HAP-1 (cell line): Measurements from ENCODE around the gene BTBD1.
"Not testable (repeated sequence)": the region's sequence is repeated elsewhere in the genome, so short reads cannot be mapped to it uniquely, and the experiment has no call there.

Experiments used
- DNase-seq, 2 experiments: peaks; one replicate each; pipeline ENCODE4 v3.0.0-alpha.2; 2016 to 2020; ENCODE audit warnings: low spot score in 2 of 2
- H3K27me3 ChIP-seq: fragments of 250-450 bp; sonication (Bioruptor Pico); 2 replicates; pipeline ENCODE4 v1.5.1; 2020; ENCODE audit warnings: low read depth, mild to moderate bottlenecking, moderate library complexity
- H3K36me3 ChIP-seq: fragments of 250-450 bp; sonication (Bioruptor Pico); replicated peaks from 2 replicates; pipeline ENCODE4 v1.5.1; 2020; ENCODE audit warnings: mild to moderate bottlenecking
- H3K4me1 ChIP-seq: fragments of 250-450 bp; sonication (Bioruptor Pico); 2 replicates; pipeline ENCODE4 v1.5.1; 2020; ENCODE audit warnings: mild to moderate bottlenecking
- H3K4me3 ChIP-seq: fragments of 250-450 bp; sonication (Bioruptor Pico); 2 replicates; pipeline ENCODE4 v1.5.1; 2020; ENCODE audit warnings: mild to moderate bottlenecking, moderate library complexity
- H3K9me3 ChIP-seq: fragments of 250-450 bp; sonication (Bioruptor Pico); 2 replicates; pipeline ENCODE4 v1.5.1; 2020; ENCODE audit warnings: mild to moderate bottlenecking, moderate library complexity
- in situ Hi-C: fragments of 300-500 bp; cut with MboI; formaldehyde crosslinking; loops from 3 replicates; pipeline ENCODE4 v1.14.3; 2020; ENCODE audit warnings: low sequenced_read_pairs, inconsistent platforms, mixed read lengths

The BTBD1 gene

DNA sequence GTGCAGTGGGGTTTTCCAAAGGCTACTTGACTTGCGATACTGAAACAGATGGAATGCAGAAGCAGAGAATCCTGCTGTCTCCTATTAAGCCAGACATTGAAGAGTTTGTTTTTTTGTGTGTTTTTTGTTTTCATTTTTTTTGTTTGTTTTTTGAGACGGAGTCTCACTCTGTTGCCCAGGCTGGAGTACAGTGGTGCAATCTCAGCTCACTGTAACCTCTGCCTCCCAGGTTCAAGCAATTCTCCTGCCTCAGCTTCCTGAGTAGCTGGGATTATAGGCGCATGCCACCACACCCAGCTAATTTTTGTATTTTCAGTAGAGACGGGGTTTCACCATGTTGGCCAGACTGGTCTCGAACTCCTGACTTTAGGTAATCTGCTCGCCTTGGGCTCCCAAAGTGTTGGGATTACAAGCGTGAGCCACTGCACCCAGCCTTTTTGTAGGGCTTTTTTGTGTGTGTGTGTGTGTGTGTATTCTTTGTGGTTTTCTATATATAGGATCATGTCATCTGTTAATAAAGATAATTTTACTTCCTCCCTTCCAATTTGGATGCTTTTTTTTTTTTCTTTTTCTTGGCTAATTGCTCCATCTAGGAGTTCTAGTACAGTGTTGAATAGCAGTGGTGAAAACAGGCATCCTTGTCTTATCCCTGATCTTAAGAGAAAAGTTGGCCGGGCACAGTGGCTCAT, 19.0 kb upstream of the BTBD1 start:
- H3K36me3 ChIP-seq, H3K27me3 ChIP-seq, H3K4me3 ChIP-seq, H3K4me1 ChIP-seq, H3K9me3 ChIP-seq, DNase-seq, in situ Hi-C loops: not testable (repeated sequence)

GRCh38 chr15:83085461-83085860, 18.4 kb upstream of the BTBD1 start:
- DNase-seq, H3K36me3 ChIP-seq, H3K9me3 ChIP-seq, H3K27me3 ChIP-seq, in situ Hi-C loops, H3K4me1 ChIP-seq, H3K4me3 ChIP-seq: not testable (repeated sequence)

- Histone ChIP-seq H3K4me3 (no peak overlapping the region), H3K27me3 (peaks cover 32% of the 10 kb centered on the region), H3K9me3 (no peaks in the 10 kb centered on the region), H3K4me1 (no peaks in the 10 kb centered on the region), H3K36me3 (no peaks in the 10 kb centered on the region)
- in situ Hi-C loops, result no loop called here
- DNase-seq, result no peak
Observed at GRCh38 chr15:83082730-83083386, 15.8 kb upstream of the BTBD1 start.

GRCh38 chr15:83081256-83082014, 14.4 kb upstream of the BTBD1 start:
- Histone ChIP-seq H3K36me3 (no peaks in the 10 kb centered on the region), H3K4me1 (no peaks in the 10 kb centered on the region), H3K9me3 (no peaks in the 10 kb centered on the region), H3K4me3 (no peak overlapping the region), H3K27me3 (peaks cover 39% of the 10 kb centered on the region)
- in situ Hi-C loops, result no loop called here
- DNase-seq, result no peak

DNA sequence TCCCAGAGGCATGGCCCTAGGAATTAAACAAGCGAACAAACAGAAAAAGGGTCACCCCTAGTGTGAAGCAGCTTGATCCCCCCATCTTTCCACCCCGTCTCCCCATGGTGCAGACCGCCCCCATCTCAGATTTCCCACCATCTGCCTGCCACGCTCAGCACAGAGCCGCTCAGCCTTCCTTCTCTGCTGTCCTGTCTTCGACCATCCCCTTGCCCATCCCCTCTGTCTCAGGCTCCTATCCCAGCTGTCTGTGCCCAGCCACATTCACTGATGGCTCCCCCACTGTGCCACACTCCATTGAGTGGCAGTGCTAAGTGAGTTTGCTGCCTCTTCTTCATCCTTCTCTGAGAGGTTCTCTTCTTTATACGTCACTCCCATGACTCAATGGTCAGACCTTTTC, 11.7 kb upstream of the BTBD1 start:
- no peaks in the 10 kb centered on the region for H3K4me1 ChIP-seq
- H3K36me3 ChIP-seq, result no peaks in the 10 kb centered on the region
- H3K27me3 ChIP-seq, result peaks cover 39% of the 10 kb centered on the region
- no peak for DNase-seq
- in situ Hi-C loops, result no loop called here
- peaks cover 4% of the 10 kb centered on the region; the same call in 1 of the 2 replicates for H3K9me3 ChIP-seq
- H3K4me3 ChIP-seq, result no peak overlapping the region

DNA sequence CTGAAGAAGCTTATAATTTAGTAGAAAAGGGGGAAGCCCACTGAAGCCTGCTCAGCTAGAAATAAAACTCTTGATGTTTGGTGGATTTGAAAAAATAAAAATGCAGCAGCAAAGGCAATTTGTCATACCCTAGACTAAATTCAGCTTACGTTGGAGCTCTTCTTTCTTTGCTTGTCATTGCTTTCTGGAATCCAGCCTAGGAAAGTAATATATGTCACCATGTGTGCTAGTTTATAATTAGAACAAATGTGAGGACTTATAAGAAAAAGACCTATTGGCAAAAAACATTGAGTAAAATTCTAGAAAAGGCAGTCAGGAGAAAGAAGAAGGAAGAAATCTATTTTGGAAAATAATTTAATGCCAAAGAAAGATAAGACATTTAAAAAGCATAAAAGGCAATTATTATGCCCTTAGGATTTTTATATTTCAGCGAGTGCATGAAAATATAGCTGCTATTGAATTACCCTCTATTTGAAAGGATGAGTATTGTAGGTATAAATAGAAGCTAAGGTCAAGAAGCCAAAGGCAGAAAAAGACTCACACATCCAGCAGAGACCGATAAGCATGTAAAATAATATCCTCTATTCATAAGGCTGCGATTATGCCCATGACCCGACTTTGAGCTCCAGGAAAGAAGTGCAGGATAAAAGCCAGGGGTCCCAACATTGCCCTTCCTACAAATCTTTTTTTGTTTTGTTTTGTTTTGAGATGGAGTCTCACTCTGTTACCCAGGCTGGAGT, 10.6 kb upstream of the BTBD1 start:
- no peak for DNase-seq
- H3K9me3 ChIP-seq, result peaks cover 7% of the 10 kb centered on the region; the same call in 1 of the 2 replicates
- no peak overlapping the region for H3K4me3 ChIP-seq
- in situ Hi-C loops, result no loop called here
- H3K36me3 ChIP-seq, result no peaks in the 10 kb centered on the region
- H3K4me1 ChIP-seq, result no peaks in the 10 kb centered on the region
- peaks cover 39% of the 10 kb centered on the region for H3K27me3 ChIP-seq

DNA sequence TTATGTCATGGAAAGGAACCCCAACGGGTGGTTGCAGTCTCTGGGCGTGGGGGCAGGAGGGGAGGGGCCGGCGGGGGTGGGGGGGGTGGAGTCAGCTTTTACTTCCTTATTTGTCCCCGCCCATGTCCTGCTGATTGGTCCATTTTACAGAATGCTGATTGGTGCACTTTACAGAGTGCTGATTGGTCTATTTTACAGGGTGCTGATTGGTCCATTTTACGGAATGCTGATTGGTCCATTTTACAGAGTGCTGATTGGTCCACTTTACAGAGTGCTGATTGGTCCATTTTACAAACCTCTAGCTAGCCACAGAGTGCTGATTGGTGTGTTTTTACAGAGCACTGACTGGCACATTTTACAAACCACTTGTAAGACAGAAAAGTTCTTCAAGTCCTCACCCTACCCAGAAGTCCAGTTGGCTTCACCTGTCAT, 2.2 kb upstream of the BTBD1 start:
- peaks cover 13% of the 10 kb centered on the region for H3K4me1 ChIP-seq
- H3K4me3 ChIP-seq, in situ Hi-C loops, H3K9me3 ChIP-seq, H3K36me3 ChIP-seq, H3K27me3 ChIP-seq: not testable (repeated sequence)
- peak; percentile 38 to 56 for DNase-seq

DNA sequence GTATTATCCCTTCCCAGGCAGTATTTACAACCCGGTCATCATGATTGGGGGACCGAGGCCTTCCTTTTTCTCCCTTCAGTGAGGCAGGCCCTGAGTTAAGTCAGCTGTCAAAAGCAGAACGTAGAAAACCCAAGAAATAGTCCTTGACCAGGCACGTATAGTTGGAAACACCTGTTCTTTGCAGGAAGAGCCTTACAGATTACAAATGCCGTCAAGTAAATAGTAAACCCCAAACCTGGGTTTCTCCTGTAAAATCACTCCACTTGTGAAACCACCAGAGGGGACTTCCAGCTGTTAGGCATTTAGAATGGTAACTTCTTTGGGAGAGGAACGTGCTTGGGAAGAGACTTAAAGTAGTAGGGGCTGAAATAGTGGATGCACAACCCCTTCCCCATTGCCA, 1.0 kb upstream of the BTBD1 start:
- Histone ChIP-seq H3K36me3 (no peaks in the 10 kb centered on the region), H3K9me3 (peaks cover under 1% of the 10 kb centered on the region), H3K4me3 (no peak overlapping the region), H3K4me1 (peaks cover 25% of the 10 kb centered on the region), H3K27me3 (no peaks in the 10 kb centered on the region)
- in situ Hi-C loops, result no loop called here
- no peak for DNase-seq

DNA sequence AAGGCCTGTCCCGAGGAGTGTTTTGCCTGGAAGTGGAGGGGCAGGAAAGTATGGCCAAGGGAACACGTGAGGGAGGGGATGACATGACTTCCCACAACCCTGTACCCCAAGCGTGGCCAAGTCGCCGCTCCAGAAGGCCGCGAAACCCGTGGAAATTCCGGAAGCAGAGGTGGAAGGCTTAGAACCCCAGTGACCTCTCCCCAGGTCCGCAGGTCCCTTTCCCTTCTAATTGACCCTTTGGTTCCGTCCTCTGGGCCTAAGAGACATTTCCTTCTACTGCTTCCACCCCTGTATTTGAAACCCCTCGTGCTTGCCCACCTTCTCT, 548 bp upstream of the BTBD1 start:
- H3K4me3 ChIP-seq, result peak overlapping the region; percentile 60
- no peaks in the 10 kb centered on the region; the same call in 1 of the 2 replicates for H3K9me3 ChIP-seq

GRCh38 chr15:83066034-83066733, 868 bp downstream of the BTBD1 start:
- no peaks in the 10 kb centered on the region for H3K27me3 ChIP-seq
- peak; percentile 33 to 45 for DNase-seq
- peak overlapping the region; percentile 60 for H3K4me3 ChIP-seq
- in situ Hi-C loops, result no loop called here
- no peaks in the 10 kb centered on the region; the same call in 1 of the 2 replicates for H3K9me3 ChIP-seq
- H3K36me3 ChIP-seq, result peaks cover 8% of the 10 kb centered on the region; the same call in 1 of the 2 replicates
- H3K4me1 ChIP-seq, result peaks cover 44% of the 10 kb centered on the region

More for the DNA sequence above, 548 bp upstream of the BTBD1 start:
- in situ Hi-C loops, result no loop called here
- peaks cover 30% of the 10 kb centered on the region for H3K4me1 ChIP-seq
- H3K27me3 ChIP-seq, result no peaks in the 10 kb centered on the region
- H3K36me3 ChIP-seq, result no peaks in the 10 kb centered on the region
- no peak for DNase-seq

DNA sequence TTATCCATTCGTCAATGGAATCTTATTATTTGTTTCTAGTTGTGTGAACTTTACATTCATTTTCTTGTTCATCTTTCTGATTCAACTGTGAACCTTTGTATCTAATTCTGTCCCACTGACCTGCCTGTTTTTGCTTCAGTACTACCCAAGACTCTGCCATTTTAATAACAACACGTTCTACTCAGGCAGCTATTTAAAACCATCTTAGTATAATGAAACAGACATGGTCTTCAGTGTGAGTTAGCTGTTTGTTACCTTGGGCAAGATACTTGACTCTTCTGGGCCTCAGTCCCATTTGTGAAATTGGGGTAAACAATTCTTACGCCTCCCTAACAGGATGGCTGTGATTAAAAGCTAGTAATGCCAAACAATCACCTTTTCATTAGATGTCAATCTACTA, 1.6 kb downstream of the BTBD1 start:
- in situ Hi-C loops, result no loop called here
- DNase-seq, result peak in 1 of 2 experiments; percentile 49
- H3K36me3 ChIP-seq, result peaks cover 12% of the 10 kb centered on the region; the same call in 1 of the 2 replicates
- no peaks in the 10 kb centered on the region for H3K27me3 ChIP-seq
- peak overlapping the region; percentile 60 for H3K4me3 ChIP-seq
- H3K4me1 ChIP-seq, result peaks cover 48% of the 10 kb centered on the region
- H3K9me3 ChIP-seq, result no peaks in the 10 kb centered on the region; the same call in 1 of the 2 replicates

DNA sequence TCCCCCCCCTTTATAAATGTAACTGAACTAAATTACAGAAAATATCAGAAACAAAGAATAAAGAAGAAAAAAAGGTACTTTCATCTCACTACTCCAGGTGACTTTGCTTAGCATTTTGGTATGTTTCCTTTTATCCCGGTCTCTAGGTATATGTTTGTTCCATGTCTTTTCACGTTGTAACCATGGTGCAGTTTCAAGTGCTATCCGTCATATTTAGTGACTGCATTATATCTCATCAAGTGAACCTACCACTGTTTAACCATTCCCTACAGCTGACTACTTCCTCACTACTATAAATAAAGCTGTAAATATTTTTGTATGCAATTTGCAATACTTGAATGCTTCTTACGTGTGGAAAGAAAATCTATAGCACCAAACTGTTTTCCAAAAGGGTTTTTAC, 2.2 kb downstream of the BTBD1 start:
- Histone ChIP-seq H3K9me3 (no peaks in the 10 kb centered on the region; the same call in 1 of the 2 replicates), H3K36me3 (peaks cover 12% of the 10 kb centered on the region; the same call in 1 of the 2 replicates), H3K4me1 (peaks cover 48% of the 10 kb centered on the region), H3K4me3 (peak overlapping the region; percentile 60), H3K27me3 (no peaks in the 10 kb centered on the region)
- in situ Hi-C loops, result no loop called here
- peak in 1 of 2 experiments; percentile 51 for DNase-seq

- Histone ChIP-seq H3K4me3 (no peak overlapping the region; the same call in 1 of the 2 replicates), H3K36me3 (peaks cover 12% of the 10 kb centered on the region; the same call in 1 of the 2 replicates), H3K27me3 (no peaks in the 10 kb centered on the region), H3K9me3 (no peaks in the 10 kb centered on the region), H3K4me1 (peaks cover 53% of the 10 kb centered on the region)
- no peak for DNase-seq
- in situ Hi-C loops, result no loop called here
Observed at GRCh38 chr15:83063551-83063950, 3.5 kb downstream of the BTBD1 start.
